Endothelial cell of umbilical vein (primary cell): ENCODE measurements around the gene ARHGAP20. TPM values are rescaled to one million over a fixed set of nuclear protein-coding genes. Genes with fewer than 3 reads are reported as not detected.

Experiments
- BruUV-seq: library from RNA; stranded (reverse); fragments of 400-500 nt; replicated peaks from 2 replicates; lab custom pipeline; 2021; lab: Mats Ljungman, UMichigan
- CTCF ChIA-PET: fragments of 300-600, 350-600 bp; sonication (Branson Sonifier 250); formaldehyde crosslinking; loops from one replicate; lab custom pipeline; 2021; ENCODE audit warnings: antibody characterized with exemption, inconsistent platforms; lab: Charles Lee
- POLR2A ChIA-PET: fragments of 300-600, 350-600 bp; sonication (Branson Sonifier 250); formaldehyde crosslinking; loops from one replicate; lab custom pipeline; 2021; ENCODE audit warnings: antibody characterized with exemption, inconsistent platforms; lab: Charles Lee
- DNase-seq: peaks from one replicate; pipeline ENCODE4 v3.0.0-alpha.2; 2011; ENCODE audit warnings: low read depth, low spot score
- FAIRE-seq: peaks from 2 replicates; lab custom pipeline; 2011; peaks lifted over from hg19 to GRCh38; lab: Jason Lieb, UNC
- H2AFZ ChIP-seq: 2 replicates; pipeline ENCODE4 v1.6.0; 2012; ENCODE audit warnings: low read depth, low read length, control low read depth, inconsistent platforms
- H3K27ac ChIP-seq: 2 replicates; pipeline ENCODE4 v1.5.1; 2011; ENCODE audit warnings: low read depth, mild to moderate bottlenecking, control low read depth, low read length, moderate library complexity; ENCODE audit not compliant: insufficient read depth
- H3K27me3 ChIP-seq, 2 experiments: 2 replicates each; pipeline versions ENCODE4 v1.6.0 to v1.6.1; 2011; ENCODE audit warnings: low read length in 2 of 2, mixed read lengths in 1 of 2; ENCODE audit not compliant: control insufficient read depth in 2 of 2, insufficient read depth in 2 of 2
- H3K36me3 ChIP-seq, 2 experiments: 2 replicates in 1 of 2; 3 replicates in 1 of 2; pipeline ENCODE4 v1.5.1; 2011; ENCODE audit warnings: low read length in 2 of 2, mild to moderate bottlenecking in 1 of 2, moderate library complexity in 1 of 2; ENCODE audit not compliant: control insufficient read depth in 2 of 2, insufficient read depth in 2 of 2; ENCODE audit errors: extremely low read depth in 1 of 2
- H3K4me1 ChIP-seq: 3 replicates; pipeline ENCODE4 v1.5.1; 2011; ENCODE audit warnings: mild to moderate bottlenecking, low read length; ENCODE audit not compliant: control insufficient read depth, insufficient read depth; ENCODE audit errors: extremely low read depth
- H3K4me2 ChIP-seq: 2 replicates; pipeline ENCODE4 v1.6.1; 2011; ENCODE audit warnings: low read length, control low read depth, mixed read lengths; ENCODE audit not compliant: insufficient read depth
- H3K4me3 ChIP-seq, 3 experiments: fragments of 200-600 bp in 1 of 3; sonication (generic), shearing (Covaris generic) in 1 of 3; replicated peaks in 1 of 3; 2 replicates each; pipeline ENCODE4 v1.5.1; 2011 to 2016; ENCODE audit warnings: control low read depth in 3 of 3, low read length in 3 of 3, mild to moderate bottlenecking in 2 of 3, inconsistent platforms in 1 of 3, low read depth in 1 of 3, moderate library complexity in 1 of 3; ENCODE audit not compliant: insufficient read depth in 1 of 3
- H3K79me2 ChIP-seq: 2 replicates; pipeline ENCODE4 v1.6.0; 2012; ENCODE audit warnings: low read length, inconsistent platforms; ENCODE audit not compliant: control insufficient read depth, insufficient read depth
- H3K9ac ChIP-seq: replicated peaks from 2 replicates; pipeline ENCODE3; 2011; ENCODE audit warnings: low read length, control low read depth; ENCODE audit not compliant: insufficient read depth; ENCODE audit errors: extremely low read depth
- H3K9me1 ChIP-seq: replicated peaks from 3 replicates; pipeline ENCODE4 v1.6.0; 2011; ENCODE audit warnings: mild to moderate bottlenecking, low read length; ENCODE audit not compliant: control insufficient read depth, insufficient read depth; ENCODE audit errors: extremely low read depth
- H3K9me3 ChIP-seq: replicated peaks from 2 replicates; pipeline ENCODE4 v1.5.1; 2012; ENCODE audit warnings: low read length, inconsistent platforms; ENCODE audit not compliant: control insufficient read depth, insufficient read depth
- H4K20me1 ChIP-seq: replicated peaks from 2 replicates; pipeline ENCODE3; 2011; ENCODE audit warnings: mild to moderate bottlenecking, low read length; ENCODE audit not compliant: control insufficient read depth, insufficient read depth; ENCODE audit errors: extremely low read depth
- CTCF ChIP-seq, 2 donors: IDR thresholded peaks; 1 replicate in 1 of 2; 2 replicates in 1 of 2; pipeline ENCODE4 v1.5.1; 2011; ENCODE audit warnings: low read length in 2 of 2, mild to moderate bottlenecking in 2 of 2, moderate library complexity in 2 of 2, control low read depth in 1 of 2, inconsistent platforms in 1 of 2, low read depth in 1 of 2; ENCODE audit not compliant: insufficient read depth in 1 of 2; ENCODE audit errors: extremely low read depth in 1 of 2
- EZH2 ChIP-seq: IDR thresholded peaks from 2 replicates; pipeline ENCODE4 v1.6.1; 2012; ENCODE audit warnings: borderline replicate concordance, low read depth, mild to moderate bottlenecking, moderate library complexity, low read length, inconsistent platforms; ENCODE audit not compliant: severe bottlenecking
- FOS ChIP-seq: IDR thresholded peaks from 2 replicates; pipeline ENCODE4 v1.6.1; 2011; ENCODE audit warnings: mild to moderate bottlenecking, low read length, moderate library complexity, borderline replicate concordance; ENCODE audit not compliant: insufficient read depth
- GATA2 ChIP-seq: IDR thresholded peaks from 2 replicates; pipeline ENCODE4 v1.7.0; 2011; ENCODE audit warnings: low read depth, mild to moderate bottlenecking, moderate library complexity, mixed read lengths, low read length; ENCODE audit not compliant: insufficient read length, insufficient read depth
- JUN ChIP-seq: IDR thresholded peaks from 2 replicates; pipeline ENCODE4 v1.6.1; 2011; ENCODE audit warnings: borderline replicate concordance, low read depth; ENCODE audit not compliant: insufficient read length, insufficient read depth
- MAX ChIP-seq: IDR thresholded peaks from 2 replicates; pipeline ENCODE4 v1.6.1; 2011; ENCODE audit not compliant: insufficient read depth, insufficient read length
- MYC ChIP-seq: IDR thresholded peaks from one replicate; pipeline ENCODE4 v1.6.1; 2011; ENCODE audit warnings: mild to moderate bottlenecking, low read depth, low read length
- POLR2A ChIP-seq: IDR thresholded peaks from 2 replicates; pipeline ENCODE4 v1.6.1; 2012; ENCODE audit warnings: low read depth, mild to moderate bottlenecking, control low read depth, low read length
- POLR2AphosphoS5 ChIP-seq: IDR thresholded peaks from 2 replicates; pipeline ENCODE4 v1.6.1; 2012; ENCODE audit warnings: low read depth, mild to moderate bottlenecking, control low read depth, low read length, moderate library complexity; ENCODE audit not compliant: insufficient read depth
- dilution Hi-C: fragments of 300-500 bp; cut with MboI; formaldehyde crosslinking; loops from one replicate; pipeline ENCODE4 v1.15.0; 2019; ENCODE audit warnings: low sequenced_read_pairs; ENCODE audit not compliant: extremely low pct_ligation_motif_present
- intact Hi-C: fragments of 100-400 bp; cut with micrococcal nuclease; formaldehyde crosslinking; loops from one replicate; pipeline ENCODE4 v1.10.0; 2022
- polyA plus RNA-seq, 4 experiments: library from polyadenylated mRNA; depleted of rRNA in 3 of 4; stranded (reverse) in 3 of 4; unstranded in 1 of 4; fragments of >200 nt; gene quantifications; 2 replicates each; pipeline versions ENCODE4 v1.2.1 to v1.2.3, GENCODE V29; 2011 to 2012; ENCODE audit warnings: missing spikeins in 1 of 4
- total RNA-seq: library from RNA; stranded (reverse); gene quantifications from 2 replicates; pipeline ENCODE4 v1.2.3, GENCODE V29; 2021

ARHGAP20 gene
- total and polyA plus RNA-seq, 2 donors (not counting 3 experiments of a cell fraction or from before 2014, with no cell fraction given), result 0.51 to 1.1 TPM

GRCh38 chr11:110655967-110656366 is 56.3 kb downstream of the ARHGAP20 start:
- TF ChIP-seq CTCF (IDR thresholded peaks at IDR 0.05; ENCODE audit: extremely low read depth in 1 of 2, insufficient read depth in 1 of 2, low read depth in 1 of 2, low read length in 2 of 2) (no peak), EZH2 (no peak), JUN (no peak), GATA2 (no peak), FOS (no peak), MYC (no peak), MAX (no peak), POLR2AphosphoS5 (no peak), POLR2A (no peak)

More at GRCh38 chr11:110655967-110656366, 56.3 kb downstream of the ARHGAP20 start:
- Histone ChIP-seq H3K27ac (no peak overlapping the region), H3K4me2 (no peak overlapping the region), H3K9ac (no peak overlapping the region), H3K36me3 (no peaks in the 10 kb centered on the region), H2AFZ (no peak overlapping the region), H4K20me1 (no peaks in the 10 kb centered on the region), H3K4me1 (no peaks in the 10 kb centered on the region), H3K9me1 (no peaks in the 10 kb centered on the region), H3K27me3 (no peaks in the 10 kb centered on the region), H3K9me3 (no peaks in the 10 kb centered on the region), H3K79me2 (no peaks in the 10 kb centered on the region), H3K4me3 (no peak overlapping the region)
- FAIRE-seq, result no peak
- intact Hi-C loops (no loop called here), dilution Hi-C loops (no loop called here)
- ChIA-PET POLR2A (no interaction called here), CTCF (no interaction called here)
- BruUV-seq, result no TSS peak
- DNase-seq, result no peak
